ENCODE measurements around the gene ORAI3. TPM values are rescaled to one million over a fixed set of nuclear protein-coding genes. Genes with fewer than 3 reads are reported as not detected.

The ORAI3 gene
- total RNA-seq, 4 donors from 2014 or later, result 15.5 to 42.6 (median 33.9) TPM

GRCh38 chr16:30949650-30950515 is 1.0 kb downstream of the ORAI3 start:
- peak; percentile 53 for ATAC-seq (ENCODE audit: low FRiP score)
- TF ChIP-seq CTCF (IDR thresholded peaks at IDR 0.05), result no peak
- DNase-seq (ENCODE audit: low spot score), result peak; percentile 41

- TF ChIP-seq CTCF (IDR thresholded peaks at IDR 0.05), result no peak
- no peak for DNase-seq (ENCODE audit: low spot score)
- ATAC-seq (ENCODE audit: low FRiP score), result no peak
Observed at GRCh38 chr16:30950516-30951065, 1.7 kb downstream of the ORAI3 start.

- DNase-seq (ENCODE audit: low spot score), result no peak
- no peak for ATAC-seq (ENCODE audit: low FRiP score)
- TF ChIP-seq CTCF (IDR thresholded peaks at IDR 0.05), result no peak
Observed at GRCh38 chr16:30951193-30951592, 2.3 kb downstream of the ORAI3 start.

- TF ChIP-seq CTCF (IDR thresholded peaks at IDR 0.05), result no peak
- ATAC-seq (ENCODE audit: low FRiP score) (no peak), DNase-seq (ENCODE audit: low spot score) (no peak)
Observed at GRCh38 chr16:30951750-30952149, 2.9 kb downstream of the ORAI3 start.

- no peak for ATAC-seq (ENCODE audit: low FRiP score)
- no peak for DNase-seq (ENCODE audit: low spot score)
- TF ChIP-seq CTCF (IDR thresholded peaks at IDR 0.05), result no peak
Observed at GRCh38 chr16:30953111-30953510, 4.2 kb downstream of the ORAI3 start.

GRCh38 chr16:30953511-30954124 is 4.8 kb downstream of the ORAI3 start:
- no peak for ATAC-seq (ENCODE audit: low FRiP score)
- TF ChIP-seq CTCF (IDR thresholded peaks at IDR 0.05), result peak in 1 of 3 donors; percentile 6
- no peak for DNase-seq (ENCODE audit: low spot score)
